Activated CD8-positive, alpha-beta memory T cell treated with anti-CD3 and anti-CD28 coated beads, Interleukin-2, amount 50 U/mL, for 24 hours (primary cell): Measurements from ENCODE around the gene CDK13.

Experiments
- DNase-seq: peaks from one replicate; pipeline ENCODE4 v3.0.0-alpha.2; 2020; ENCODE audit errors: extremely low read depth

Gene CDK13

DNA sequence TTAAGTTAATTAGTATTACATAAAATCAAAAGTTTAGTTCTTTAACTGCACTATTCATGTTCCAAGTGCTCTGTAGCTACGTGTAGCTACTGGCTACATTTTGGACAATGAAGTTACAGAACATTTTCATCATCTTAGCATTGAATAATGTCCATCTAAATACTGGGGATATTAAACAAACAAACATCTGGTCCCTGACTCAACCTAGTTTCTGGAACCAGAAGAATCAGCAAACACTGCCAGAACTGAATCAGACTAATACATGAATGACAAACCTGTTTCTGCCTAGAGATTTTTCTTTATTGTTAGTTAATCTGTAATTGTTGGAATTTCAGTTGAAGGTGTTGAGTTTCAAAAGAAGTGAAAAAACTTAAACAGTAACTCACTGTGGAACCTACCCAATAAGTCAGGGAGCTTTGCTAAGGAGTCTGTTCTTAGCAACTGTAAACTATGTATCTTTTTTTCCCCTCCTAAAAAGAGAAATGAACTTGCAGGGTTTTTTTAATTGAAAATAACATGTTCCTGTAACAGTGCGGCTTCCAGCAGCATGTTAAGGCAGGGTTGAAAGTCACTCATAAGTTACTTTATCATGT is 58.3 kb downstream of the CDK13 start:
- DNase-seq, result no peak

- DNase-seq, result no peak
Observed at GRCh38 chr7:40009301-40009700, 59.2 kb downstream of the CDK13 start.

- no peak for DNase-seq
Observed at GRCh38 chr7:40014376-40014775, 64.3 kb downstream of the CDK13 start.

DNA sequence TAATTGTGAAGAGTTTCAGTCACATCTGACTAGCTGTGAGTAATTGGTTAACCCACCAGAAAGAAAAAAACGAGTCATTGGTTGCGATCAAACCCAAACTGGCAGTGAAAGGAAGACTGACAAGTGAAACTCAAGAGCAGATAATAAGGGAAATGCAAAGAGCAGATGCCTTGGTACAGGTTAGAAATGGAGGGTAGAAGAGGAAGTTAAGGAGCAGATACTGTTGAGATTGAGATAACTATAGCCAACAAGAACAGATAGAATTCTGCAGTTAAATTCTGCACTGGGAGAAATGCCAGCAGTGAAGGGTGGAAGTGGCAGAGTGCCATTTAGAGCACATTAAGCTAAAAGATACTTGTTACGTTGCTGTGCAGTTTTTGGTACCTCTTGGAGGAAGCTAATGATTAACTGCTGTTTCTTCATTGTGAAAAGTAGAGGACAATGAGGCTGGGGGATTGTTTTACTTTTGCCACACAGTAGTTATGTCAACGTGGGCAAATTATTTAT is 65.8 kb downstream of the CDK13 start:
- DNase-seq, result no peak

DNA sequence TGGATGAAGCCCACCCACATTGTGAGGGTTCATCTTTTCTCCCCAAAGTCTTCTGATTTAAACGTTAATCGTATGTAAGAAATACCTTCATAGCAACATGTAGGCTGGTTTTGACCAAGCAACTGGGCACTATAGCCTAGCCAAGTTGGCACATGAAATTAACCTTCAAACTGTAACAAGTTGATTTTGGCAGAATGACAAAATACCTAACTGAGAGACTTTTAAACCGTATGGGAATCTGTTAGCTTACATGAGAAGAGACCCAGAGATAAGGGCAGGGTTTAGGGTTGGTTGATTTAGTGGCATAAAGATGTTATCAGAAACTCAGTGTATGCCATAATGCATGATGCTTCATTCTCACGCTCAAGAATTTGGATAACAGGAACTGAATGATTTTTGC is 69.5 kb downstream of the CDK13 start:
- no peak for DNase-seq

GRCh38 chr7:40024048-40024447 is 74.0 kb downstream of the CDK13 start:
- no peak for DNase-seq

GRCh38 chr7:40024841-40025240 is 74.8 kb downstream of the CDK13 start:
- DNase-seq, result no peak

DNA sequence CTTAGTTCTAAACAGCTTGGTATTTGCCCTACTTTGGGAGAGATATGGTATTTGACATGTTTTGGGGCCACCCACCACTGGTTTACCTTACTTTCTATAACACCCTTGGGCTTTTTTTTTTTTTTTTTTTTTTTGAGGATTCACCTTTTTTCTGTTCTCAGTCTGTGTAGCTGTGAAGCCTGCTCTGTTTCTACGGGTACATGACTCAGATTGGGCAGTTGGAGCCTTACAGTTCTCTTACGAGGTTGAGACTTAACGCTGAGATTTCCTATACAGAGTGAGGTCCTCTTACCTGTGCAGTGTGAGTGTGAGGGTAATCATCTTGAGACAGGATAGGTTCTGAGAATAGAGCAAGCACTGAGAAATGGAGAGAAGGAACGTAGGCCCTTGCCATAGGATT is 77.5 kb downstream of the CDK13 start:
- no peak for DNase-seq

GRCh38 chr7:40033826-40034225 is 83.8 kb downstream of the CDK13 start:
- DNase-seq, result no peak

GRCh38 chr7:40041456-40041855 is 91.4 kb downstream of the CDK13 start:
- no peak for DNase-seq

DNA sequence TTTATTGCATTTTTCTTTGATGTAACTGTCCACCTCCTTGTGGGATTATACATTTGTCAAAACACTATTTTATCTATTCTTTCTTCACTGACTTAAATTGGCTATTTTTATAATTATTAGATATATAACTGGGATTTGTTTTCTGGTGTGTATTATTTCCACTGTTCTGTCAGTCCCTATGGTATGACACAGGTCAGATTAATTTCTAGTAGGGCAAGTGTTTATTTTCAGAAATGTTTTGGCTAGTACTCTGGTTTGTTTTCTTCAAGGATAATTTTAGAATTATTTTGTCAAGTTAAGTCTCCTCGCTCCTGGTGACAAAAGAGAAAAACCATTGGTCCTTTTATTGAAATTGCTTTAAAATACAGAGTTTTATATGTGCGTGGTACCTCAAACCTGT is 93.1 kb downstream of the CDK13 start:
- DNase-seq, result no peak

GRCh38 chr7:40047661-40048060 is 97.6 kb downstream of the CDK13 start:
- no peak for DNase-seq

GRCh38 chr7:40057292-40057691 is 107.2 kb downstream of the CDK13 start:
- DNase-seq, result no peak

GRCh38 chr7:40058026-40058425 is 108.0 kb downstream of the CDK13 start:
- no peak for DNase-seq

DNA sequence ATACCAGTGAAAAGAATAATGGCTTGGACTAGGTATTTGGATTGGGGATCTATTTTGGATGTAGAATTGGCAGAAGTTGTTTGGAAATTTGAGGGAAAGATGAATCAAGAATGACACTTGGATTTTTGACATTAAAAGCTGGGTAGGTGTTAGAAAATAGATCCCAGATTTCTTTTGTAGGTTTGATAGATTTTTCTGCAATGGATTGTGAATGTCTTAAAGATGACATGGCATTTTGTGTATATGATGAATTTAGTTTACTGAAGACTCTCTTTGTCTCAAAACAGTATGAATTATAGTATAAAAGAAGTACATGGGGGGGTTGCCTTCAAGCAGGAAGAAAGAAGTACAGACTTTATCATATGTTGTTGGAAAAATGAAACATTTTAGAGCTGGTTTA is 108.6 kb downstream of the CDK13 start:
- no peak for DNase-seq

- no peak for DNase-seq
Observed at GRCh38 chr7:40059057-40059456, 109.0 kb downstream of the CDK13 start.

GRCh38 chr7:40072268-40072667 is 122.2 kb downstream of the CDK13 start:
- no peak for DNase-seq

- DNase-seq, result no peak
Observed at GRCh38 chr7:40073239-40073638, 123.2 kb downstream of the CDK13 start.

DNA sequence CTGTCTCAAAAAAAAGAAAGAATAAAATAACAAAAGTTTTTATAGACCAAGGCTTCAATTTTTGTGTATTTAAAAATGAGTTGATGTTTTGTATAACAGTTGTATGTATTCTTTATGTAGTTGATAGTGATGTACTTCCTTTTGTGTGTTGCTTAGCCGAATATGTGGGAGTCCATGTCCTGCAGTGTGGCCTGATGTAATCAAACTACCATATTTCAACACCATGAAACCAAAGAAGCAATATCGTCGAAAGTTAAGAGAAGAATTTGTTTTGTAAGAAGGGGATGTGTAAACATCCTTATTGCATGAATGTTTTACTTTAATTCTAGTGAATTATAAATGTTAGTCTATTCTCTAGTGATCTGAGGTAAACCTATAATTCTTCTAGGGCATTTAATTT is 127.8 kb downstream of the CDK13 start:
- DNase-seq, result no peak

DNA sequence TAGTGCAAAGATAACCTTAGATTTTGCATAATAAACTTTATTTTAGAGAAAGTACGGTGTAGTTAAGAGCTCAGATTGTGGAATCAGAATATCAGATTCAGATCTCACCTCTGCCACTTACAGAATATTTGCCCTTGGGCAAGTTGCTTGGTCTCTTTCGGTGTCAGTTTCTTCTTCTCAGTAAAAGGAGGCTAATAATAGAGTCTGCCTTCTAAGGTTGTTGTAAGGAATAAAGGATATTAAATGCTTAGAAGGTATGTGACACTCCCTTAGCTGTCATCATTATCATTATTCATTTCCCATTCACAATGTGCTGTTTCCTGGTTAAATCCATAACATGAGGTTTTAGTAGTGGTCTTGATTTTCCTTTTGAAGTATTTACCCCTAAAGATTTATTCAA is 142.1 kb downstream of the CDK13 start:
- DNase-seq, result no peak

GRCh38 chr7:40093631-40094350 is 143.7 kb downstream of the CDK13 start:
- DNase-seq, result no peak

DNA sequence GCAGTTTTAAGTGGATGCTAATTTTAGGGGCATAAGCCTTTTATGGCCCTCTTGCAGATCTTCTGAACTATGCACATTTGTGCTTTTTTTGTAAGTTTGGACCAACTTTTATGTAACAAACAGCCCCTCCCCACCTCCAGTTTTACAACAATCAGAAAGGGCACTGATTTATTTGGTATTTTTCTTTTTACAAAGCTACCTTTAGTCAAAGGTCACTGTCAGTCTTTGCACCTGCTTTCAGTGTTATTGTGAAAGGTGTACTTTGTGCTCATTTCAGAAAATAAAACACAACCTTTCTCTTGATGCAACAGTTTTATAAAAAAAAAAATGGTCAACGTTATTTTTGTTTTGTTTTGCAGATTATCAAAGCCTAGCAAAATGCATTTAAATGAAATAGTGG is 145.2 kb downstream of the CDK13 start:
- no peak for DNase-seq

DNA sequence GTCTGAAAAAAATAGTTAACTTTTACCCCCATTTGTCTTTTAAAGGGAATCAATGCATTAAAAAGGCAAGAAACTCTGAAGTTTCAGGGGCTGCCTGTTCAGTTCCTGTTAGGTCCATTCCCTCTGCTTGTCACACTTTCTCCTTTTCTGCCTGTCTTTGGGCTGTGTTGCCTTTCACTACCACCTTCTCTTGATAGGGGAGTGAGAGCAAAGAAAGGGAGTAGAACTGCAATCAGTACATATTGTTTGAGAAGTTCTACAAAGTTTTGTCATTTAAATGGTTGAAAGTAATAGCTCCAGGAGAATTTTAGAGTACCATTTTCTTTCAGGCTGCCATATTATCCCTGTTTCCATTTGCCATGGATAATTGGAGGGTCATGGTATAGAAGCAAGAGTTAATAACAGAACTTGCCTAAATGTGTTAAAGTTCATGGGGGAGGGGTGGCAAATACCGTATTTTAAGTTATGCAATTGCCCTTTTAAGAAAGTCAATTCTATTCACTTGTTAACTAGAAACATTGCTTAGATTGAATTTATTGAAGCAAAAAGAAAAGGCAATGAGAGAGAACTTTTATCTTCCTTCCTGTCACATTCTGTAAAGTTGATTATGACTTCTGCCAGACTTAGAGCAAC is 145.8 kb downstream of the CDK13 start:
- no peak for DNase-seq
